OCI-LY7 (cell line): Measurements from ENCODE around the gene SLC22A1. TPM values are rescaled to one million over a fixed set of nuclear protein-coding genes. Genes with fewer than 3 reads are reported as not detected.

Source experiments
- BruUV-seq: library from RNA; stranded (reverse); fragments of 400-500 nt; replicated peaks from 2 replicates; lab custom pipeline; 2021; lab: Mats Ljungman, UMichigan
- CTCF ChIA-PET: fragments of 300-600 bp; sonication (Branson Sonifier 250); formaldehyde crosslinking; loops from one replicate; lab custom pipeline; 2022; ENCODE audit warnings: antibody characterized with exemption; ENCODE audit not compliant: unreplicated experiment; lab: Charles Lee
- POLR2A ChIA-PET: fragments of 300-600 bp; sonication (Branson Sonifier 250); formaldehyde crosslinking; loops from one replicate; lab custom pipeline; 2022; ENCODE audit warnings: antibody characterized with exemption; lab: Charles Lee
- DNase-seq: peaks from one replicate; pipeline ENCODE4 v3.0.0-alpha.2; 2015; ENCODE audit warnings: low spot score
- H2AFZ ChIP-seq: fragments of 200-600 bp; sonication (generic), shearing (Covaris generic); 2 replicates; pipeline ENCODE4 v1.6.1; 2014; ENCODE audit warnings: mild to moderate bottlenecking, antibody characterized with exemption, low read length, moderate library complexity
- H3K27ac ChIP-seq: fragments of 200-600 bp; sonication (generic); 2 replicates; pipeline ENCODE4 v1.5.1; 2014; ENCODE audit warnings: mixed run types, low read depth, mild to moderate bottlenecking, moderate library complexity, low read length, inconsistent platforms; ENCODE audit not compliant: poor library complexity, severe bottlenecking
- H3K36me3 ChIP-seq: fragments of 200-600 bp; sonication (generic); 2 replicates; pipeline ENCODE4 v1.6.1; 2014; ENCODE audit warnings: mild to moderate bottlenecking, antibody characterized with exemption, low read length, moderate library complexity, mixed read lengths; ENCODE audit not compliant: insufficient read depth
- H3K4me1 ChIP-seq: fragments of 200-600 bp; sonication (generic); 2 replicates; pipeline ENCODE4 v1.5.1; 2014; ENCODE audit warnings: mild to moderate bottlenecking, low read length; ENCODE audit not compliant: insufficient read depth, poor library complexity, severe bottlenecking
- H3K4me2 ChIP-seq: fragments of 200-600 bp; sonication (generic); 2 replicates; pipeline ENCODE4 v1.6.1; 2014; ENCODE audit warnings: mild to moderate bottlenecking, low read length
- H3K4me3 ChIP-seq: fragments of 200-600 bp; sonication (generic); 2 replicates; pipeline ENCODE4 v1.5.1; 2014; ENCODE audit warnings: mild to moderate bottlenecking, low read depth, low read length; ENCODE audit not compliant: poor library complexity, severe bottlenecking
- H3K79me2 ChIP-seq: fragments of 200-600 bp; sonication (generic); 2 replicates; pipeline ENCODE4 v1.6.1; 2016; ENCODE audit warnings: low read depth, mild to moderate bottlenecking, low read length, moderate library complexity, mixed read lengths; ENCODE audit not compliant: insufficient read depth
- H3K9me2 ChIP-seq: fragments of 200-600 bp; sonication (generic); 2 replicates; pipeline ENCODE4 v1.6.1; 2016; ENCODE audit warnings: mild to moderate bottlenecking, low read length, mixed read lengths; ENCODE audit not compliant: insufficient read depth
- H3K9me3 ChIP-seq: fragments of 200-600 bp; sonication (generic); 2 replicates; pipeline ENCODE4 v1.6.1; 2014; ENCODE audit warnings: mild to moderate bottlenecking, mixed run types, low read length, mixed read lengths
- H4K20me1 ChIP-seq: fragments of 200-600 bp; sonication (generic); 2 replicates; pipeline ENCODE4 v1.6.1; 2014; ENCODE audit warnings: mild to moderate bottlenecking, antibody characterized with exemption, low read length, moderate library complexity, mixed read lengths; ENCODE audit not compliant: insufficient read depth
- CTCF ChIP-seq: fragments of 200-600 bp; sonication (generic); conservative IDR thresholded peaks from 2 replicates; pipeline ENCODE4 v1.5.1; 2014; ENCODE audit warnings: mild to moderate bottlenecking, antibody characterized with exemption, low read length, moderate library complexity, mixed read lengths
- EZH2phosphoT487 ChIP-seq: fragments of 200-600 bp; sonication (generic); IDR thresholded peaks from 2 replicates; pipeline ENCODE4 v1.6.1; 2018; ENCODE audit warnings: low read depth, borderline replicate concordance, mild to moderate bottlenecking, mixed run types, antibody characterized with exemption, low read length, moderate library complexity, mixed read lengths
- intact Hi-C: fragments of 100-400 bp; cut with micrococcal nuclease; formaldehyde crosslinking; loops from one replicate; pipeline ENCODE4 v1.10.0; 2022; ENCODE audit not compliant: unreplicated experiment
- total RNA-seq, 2 experiments: library from RNA; depleted of rRNA in 1 of 2; stranded (reverse); fragments of >200 nt in 1 of 2; shearing (Covaris generic) in 1 of 2; gene quantifications; 2 replicates each; pipeline ENCODE4 v1.2.3, GENCODE V29; 2014 to 2022

Gene SLC22A1
- total RNA-seq, 2 experiments from 2014 or later = not detected

GRCh38 chr6:160095146-160095845 lies 26.3 kb upstream of the SLC22A1 start:
- H3K4me1 ChIP-seq = no peaks in the 10 kb centered on the region
- no peaks in the 10 kb centered on the region for H3K79me2 ChIP-seq
- H3K36me3 ChIP-seq = peaks cover 26% of the 10 kb centered on the region
- H3K4me2 ChIP-seq = no peak overlapping the region
- no peak overlapping the region for H2AFZ ChIP-seq
- CTCF ChIA-PET = no interaction called here
- no peak overlapping the region for H3K4me3 ChIP-seq
- no peak for DNase-seq
- no peak overlapping the region for H3K27ac ChIP-seq
- H3K9me3 ChIP-seq = no peaks in the 10 kb centered on the region
- H4K20me1 ChIP-seq = no peaks in the 10 kb centered on the region
- POLR2A ChIA-PET = no interaction called here
- BruUV-seq = no TSS peak
- intact Hi-C loops = no loop called here
- no peaks in the 10 kb centered on the region for H3K9me2 ChIP-seq
- TF ChIP-seq CTCF = no peak
- no peak for TF ChIP-seq EZH2phosphoT487

DNA sequence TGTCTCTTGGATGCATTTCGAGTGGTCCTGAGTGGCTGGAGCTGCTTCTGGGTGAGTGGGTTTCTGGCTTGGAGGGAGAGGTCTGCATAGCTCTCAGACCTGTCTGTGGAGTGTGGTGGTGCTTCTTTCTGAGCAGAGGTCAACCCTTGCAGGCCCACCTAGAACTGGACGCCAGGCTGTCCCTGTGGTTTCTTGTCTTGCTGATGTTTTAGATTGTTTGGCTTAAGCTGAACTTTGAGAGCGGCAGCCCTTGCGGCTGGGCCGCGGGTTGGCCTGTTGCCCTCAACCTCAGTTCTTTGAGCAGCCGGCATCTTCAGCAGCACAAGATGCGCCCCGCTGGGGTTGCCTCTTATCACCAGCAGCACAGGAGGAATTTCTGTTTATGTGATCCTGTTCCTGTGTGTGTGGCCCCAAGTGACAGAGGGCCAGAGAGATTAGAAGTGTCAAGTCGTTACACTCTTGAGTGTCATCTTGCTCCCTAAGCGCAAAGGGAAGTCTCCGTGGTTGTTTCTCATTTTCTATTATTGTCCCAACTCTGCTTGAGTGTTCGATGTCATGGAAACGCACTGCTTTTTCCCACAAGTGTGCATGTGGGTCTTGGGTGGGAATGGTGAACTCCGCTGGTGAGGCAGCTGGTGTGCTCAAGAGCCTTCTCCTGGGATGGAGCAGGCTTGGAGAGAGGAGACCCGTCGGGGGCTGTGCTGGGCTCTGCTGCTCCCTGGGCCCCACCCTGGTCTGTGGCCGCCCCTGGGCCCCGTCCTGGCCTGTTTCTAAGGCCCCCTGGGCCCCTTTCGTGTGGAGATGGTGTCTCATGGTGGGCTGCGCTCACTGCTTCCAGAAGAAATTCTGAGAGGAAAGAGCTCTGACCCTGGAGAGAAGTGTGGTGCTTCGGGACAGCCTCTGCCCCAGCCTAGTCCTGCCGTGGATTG lies 20.1 kb upstream of the SLC22A1 start:
- Histone ChIP-seq H3K4me3 (no peak overlapping the region), H3K9me3 (no peaks in the 10 kb centered on the region)

More for the DNA sequence above, 20.1 kb upstream of the SLC22A1 start:
- intact Hi-C loops = loop anchor here (2.0 to 10.0 kb wide), 2 partner anchors 239 to 407 kb away; partner anchors contain the start of gene SOD2
- Histone ChIP-seq H3K9me2 (no peaks in the 10 kb centered on the region), H3K79me2 (no peaks in the 10 kb centered on the region), H3K27ac (no peak overlapping the region), H2AFZ (no peak overlapping the region), H3K4me2 (no peak overlapping the region), H3K4me1 (no peaks in the 10 kb centered on the region), H3K36me3 (peaks cover 18% of the 10 kb centered on the region), H4K20me1 (no peaks in the 10 kb centered on the region)
- BruUV-seq = no TSS peak
- CTCF ChIA-PET = no interaction called here
- DNase-seq = no peak
- POLR2A ChIA-PET = interaction anchor here (0.6 kb wide), 1 partner anchor 373 kb away, joined by 3 read pairs; no protein-coding TSS in a partner anchor
- no peak for TF ChIP-seq CTCF
- TF ChIP-seq EZH2phosphoT487 = no peak
